Measurements from ENCODE around the gene RNGTT.

DNA sequence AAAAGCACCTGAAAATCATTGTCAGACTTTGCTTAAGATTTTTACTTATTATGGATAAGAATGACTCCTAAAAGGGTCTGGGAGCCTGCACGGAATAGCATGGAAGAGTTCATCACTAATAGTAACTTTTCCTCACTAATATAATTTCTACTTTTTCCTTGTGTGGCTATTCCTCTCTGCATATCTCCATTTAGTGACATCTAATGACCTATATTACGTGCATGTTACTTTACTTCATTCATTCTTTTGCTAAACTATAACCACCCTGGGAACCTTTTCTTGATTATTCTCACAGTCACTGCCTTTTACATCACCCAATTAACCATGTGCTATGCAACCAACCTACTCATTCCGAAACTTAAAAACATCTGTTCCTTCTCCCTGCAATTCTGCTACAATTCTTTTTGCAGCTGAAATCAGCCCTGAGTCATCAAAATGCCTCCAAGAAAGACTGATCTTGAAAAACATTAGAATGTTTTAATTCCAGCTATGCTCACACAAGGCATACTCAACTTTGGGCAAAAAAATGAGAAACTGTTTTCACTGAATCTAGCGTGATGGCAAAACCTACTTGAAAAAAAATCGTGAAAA, 313.3 kb downstream of the RNGTT start:
- no peak for TF ChIP-seq POLR2AphosphoS5 (IDR thresholded peaks at IDR 0.05)
- TF ChIP-seq POLR2A (IDR thresholded peaks at IDR 0.05), result no peak
